MM.1S (cell line): ENCODE results near the gene IKBKE.

Experiments
- DNase-seq: peaks from one replicate; pipeline ENCODE4 v3.0.0-alpha.2; 2015
- H2AFZ ChIP-seq: fragments of 300-600 bp; sonication (generic); 2 replicates; pipeline ENCODE4 v1.6.0; 2016; ENCODE audit warnings: antibody characterized with exemption, low read length
- H3F3A ChIP-seq: fragments of 300-600 bp; sonication (generic); 2 replicates; pipeline ENCODE4 v1.6.1; 2016; ENCODE audit warnings: mild to moderate bottlenecking, antibody characterized with exemption, low read length, moderate library complexity, mixed read lengths; ENCODE audit not compliant: insufficient read depth
- H3K27ac ChIP-seq: fragments of 300-600 bp; sonication (generic); 2 replicates; pipeline ENCODE4 v1.5.1; 2016; ENCODE audit warnings: mild to moderate bottlenecking, low read length
- H3K27me3 ChIP-seq: fragments of 300-600 bp; sonication (generic); replicated peaks from 2 replicates; pipeline ENCODE4 v1.6.0; 2016; ENCODE audit warnings: low read length; ENCODE audit not compliant: insufficient read depth
- H3K36me3 ChIP-seq: fragments of 300-600 bp; sonication (generic); replicated peaks from 2 replicates; pipeline ENCODE4 v1.6.1; 2016; ENCODE audit warnings: mild to moderate bottlenecking, low read length, mixed read lengths; ENCODE audit not compliant: insufficient read depth
- H3K4me1 ChIP-seq: fragments of 300-600 bp; sonication (generic); 2 replicates; pipeline ENCODE4 v1.6.1; 2016; ENCODE audit warnings: low read length, mixed read lengths
- H3K4me2 ChIP-seq: fragments of 300-600 bp; sonication (generic); 2 replicates; pipeline ENCODE4 v1.6.0; 2016; ENCODE audit warnings: low read depth, low read length
- H3K4me3 ChIP-seq: fragments of 300-600 bp; sonication (generic); 2 replicates; pipeline ENCODE4 v1.5.1; 2016; ENCODE audit warnings: low read length, mixed read lengths
- H3K79me2 ChIP-seq: fragments of 300-600 bp; sonication (generic); 2 replicates; pipeline ENCODE4 v1.6.1; 2016; ENCODE audit warnings: mixed run types, low read length, mixed read lengths
- H3K9ac ChIP-seq: fragments of 300-600 bp; sonication (generic); 2 replicates; pipeline ENCODE4 v1.6.1; 2016; ENCODE audit warnings: low read length, mixed read lengths
- H3K9me2 ChIP-seq: fragments of 300-600 bp; sonication (generic); replicated peaks from 2 replicates; pipeline ENCODE4 v1.6.1; 2016; ENCODE audit warnings: mild to moderate bottlenecking, low read length, mixed read lengths; ENCODE audit not compliant: insufficient read depth
- H3K9me3 ChIP-seq: fragments of 300-600 bp; sonication (generic); replicated peaks from 2 replicates; pipeline ENCODE4 v1.6.1; 2016; ENCODE audit warnings: mild to moderate bottlenecking, low read length, mixed read lengths; ENCODE audit not compliant: insufficient read depth
- H4K20me1 ChIP-seq: fragments of 300-600 bp; sonication (generic); 2 replicates; pipeline ENCODE4 v1.6.1; 2016; ENCODE audit warnings: mild to moderate bottlenecking, low read length, moderate library complexity, mixed read lengths; ENCODE audit not compliant: insufficient read depth
- EZH2 ChIP-seq: fragments of 300-600 bp; sonication (generic); optimal IDR thresholded peaks from 2 replicates; pipeline ENCODE3; 2017; ENCODE audit warnings: low read depth, mild to moderate bottlenecking, antibody characterized with exemption, low read length, mixed read lengths
- EZH2phosphoT487 ChIP-seq: fragments of 300-600 bp; sonication (generic); IDR thresholded peaks from 2 replicates; pipeline ENCODE4 v1.6.1; 2018; ENCODE audit warnings: antibody characterized with exemption, low read length
- TF ChIP-seq, protein P1 (sequence below): fragments of 300-600 bp; sonication (generic); IDR thresholded peaks from 2 replicates; pipeline ENCODE4 v1.5.1; 2016; ENCODE audit warnings: antibody characterized with exemption, low read length, mixed read lengths

Gene IKBKE

GRCh38 chr1:206469411-206469932 is 804 bp upstream of the IKBKE start:
- Histone ChIP-seq H3K4me2 (peak overlapping the region; percentile 84), H3K4me1 (peaks cover 67% of the 10 kb centered on the region)

GRCh38 chr1:206470692-206471414 is 577 bp downstream of the IKBKE start:
- peak overlapping the region; percentile 49; the same call in 1 of the 2 replicates for H3K27ac ChIP-seq

More at GRCh38 chr1:206469411-206469932, 804 bp upstream of the IKBKE start:
- Histone ChIP-seq H3K79me2 (peaks cover 40% of the 10 kb centered on the region), H3K36me3 (no peaks in the 10 kb centered on the region; the same call in 1 of the 2 replicates), H3K27me3 (no peaks in the 10 kb centered on the region), H4K20me1 (no peaks in the 10 kb centered on the region), H3K9me3 (no peaks in the 10 kb centered on the region), H3K9ac (peak overlapping the region; percentile 53; the same call in 1 of the 2 replicates), H2AFZ (peak overlapping the region; percentile 69), H3F3A (peaks cover 25% of the 10 kb centered on the region; the same call in 1 of the 2 replicates), H3K9me2 (no peaks in the 10 kb centered on the region), H3K27ac (peak overlapping the region; percentile 49; the same call in 1 of the 2 replicates), H3K4me3 (peak overlapping the region; percentile 77)
- DNase-seq, result peak; percentile 77
- no peak for TF ChIP-seq EZH2
- TF ChIP-seq, protein P1, sequence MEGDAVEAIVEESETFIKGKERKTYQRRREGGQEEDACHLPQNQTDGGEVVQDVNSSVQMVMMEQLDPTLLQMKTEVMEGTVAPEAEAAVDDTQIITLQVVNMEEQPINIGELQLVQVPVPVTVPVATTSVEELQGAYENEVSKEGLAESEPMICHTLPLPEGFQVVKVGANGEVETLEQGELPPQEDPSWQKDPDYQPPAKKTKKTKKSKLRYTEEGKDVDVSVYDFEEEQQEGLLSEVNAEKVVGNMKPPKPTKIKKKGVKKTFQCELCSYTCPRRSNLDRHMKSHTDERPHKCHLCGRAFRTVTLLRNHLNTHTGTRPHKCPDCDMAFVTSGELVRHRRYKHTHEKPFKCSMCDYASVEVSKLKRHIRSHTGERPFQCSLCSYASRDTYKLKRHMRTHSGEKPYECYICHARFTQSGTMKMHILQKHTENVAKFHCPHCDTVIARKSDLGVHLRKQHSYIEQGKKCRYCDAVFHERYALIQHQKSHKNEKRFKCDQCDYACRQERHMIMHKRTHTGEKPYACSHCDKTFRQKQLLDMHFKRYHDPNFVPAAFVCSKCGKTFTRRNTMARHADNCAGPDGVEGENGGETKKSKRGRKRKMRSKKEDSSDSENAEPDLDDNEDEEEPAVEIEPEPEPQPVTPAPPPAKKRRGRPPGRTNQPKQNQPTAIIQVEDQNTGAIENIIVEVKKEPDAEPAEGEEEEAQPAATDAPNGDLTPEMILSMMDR, result no peak
- no peak for TF ChIP-seq EZH2phosphoT487

GRCh38 chr1:206471415-206471801 is 1.1 kb downstream of the IKBKE start:
- peak overlapping the region; percentile 77 for H3K4me3 ChIP-seq
- TF ChIP-seq EZH2phosphoT487 (no peak), EZH2 (no peak)
- TF ChIP-seq, protein P1, result no peak
- no peak for DNase-seq
- no peaks in the 10 kb centered on the region; the same call in 1 of the 2 replicates for H3K36me3 ChIP-seq
- H3K9me2 ChIP-seq, result no peaks in the 10 kb centered on the region
- peaks cover 32% of the 10 kb centered on the region for H3F3A ChIP-seq
- H3K27ac ChIP-seq, result peak overlapping the region; percentile 49; the same call in 1 of the 2 replicates
- peaks cover 63% of the 10 kb centered on the region for H3K4me1 ChIP-seq
- H3K79me2 ChIP-seq, result peaks cover 46% of the 10 kb centered on the region
- H2AFZ ChIP-seq, result peak overlapping the region; percentile 69; the same call in 1 of the 2 replicates
- peak overlapping the region; percentile 53; the same call in 1 of the 2 replicates for H3K9ac ChIP-seq
- H4K20me1 ChIP-seq, result no peaks in the 10 kb centered on the region
- no peaks in the 10 kb centered on the region for H3K27me3 ChIP-seq
- H3K4me2 ChIP-seq, result peak overlapping the region; percentile 84
- H3K9me3 ChIP-seq, result no peaks in the 10 kb centered on the region

More at GRCh38 chr1:206470692-206471414, 577 bp downstream of the IKBKE start:
- Histone ChIP-seq H3F3A (peaks cover 32% of the 10 kb centered on the region), H3K79me2 (peaks cover 43% of the 10 kb centered on the region), H3K9ac (peak overlapping the region; percentile 53; the same call in 1 of the 2 replicates), H3K36me3 (no peaks in the 10 kb centered on the region; the same call in 1 of the 2 replicates), H3K9me2 (no peaks in the 10 kb centered on the region), H2AFZ (peak overlapping the region; percentile 69), H4K20me1 (no peaks in the 10 kb centered on the region), H3K4me2 (peak overlapping the region; percentile 84), H3K27me3 (no peaks in the 10 kb centered on the region), H3K4me1 (peaks cover 69% of the 10 kb centered on the region), H3K4me3 (peak overlapping the region; percentile 77), H3K9me3 (no peaks in the 10 kb centered on the region)
- TF ChIP-seq EZH2 (no peak), EZH2phosphoT487 (no peak)
- TF ChIP-seq, protein P1, result no peak
- peak; percentile 69 for DNase-seq
